ENCODE results near the gene TBPL2. TPM values are rescaled to one million over a fixed set of nuclear protein-coding genes. Genes with fewer than 3 reads are reported as not detected.
"Not testable (repeated sequence)": the region's sequence is repeated elsewhere in the genome, so short reads cannot be mapped to it uniquely, and the experiment has no call there.

Gene TBPL2
- total RNA-seq (2014; rRNA removed; shearing (Covaris generic); ENCODE audit: low replicate concordance) = not detected in 2 replicates

DNA sequence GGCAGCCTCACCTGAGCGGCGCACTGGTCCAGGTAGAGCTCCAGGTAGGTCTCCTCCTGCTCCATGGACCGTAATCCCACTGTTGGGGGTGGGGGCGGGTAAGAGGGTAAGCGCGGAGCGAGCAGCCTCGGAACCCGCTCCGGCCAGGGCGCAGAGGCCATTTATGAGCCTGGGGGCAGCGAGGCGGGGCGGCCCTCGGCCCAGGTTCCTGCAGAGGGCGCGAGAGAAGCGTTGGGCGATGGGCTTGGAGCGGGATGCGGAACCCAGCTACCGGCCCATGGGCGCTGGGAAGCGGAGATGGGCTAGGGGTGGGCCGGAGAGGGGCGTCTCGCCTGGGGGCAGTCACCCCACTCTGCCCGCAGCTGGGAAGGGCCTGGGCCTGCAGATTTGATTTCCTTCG, at the start of gene TBPL2:
Gene TBPL2 (minus strand): TSS at position 232 of the 400 bp plus-strand sequence. CDS start 167 bp downstream, at position 65.
- in situ Hi-C loops (cut with HindIII; ENCODE audit: low pct_unique_long_range_greater_than_20kb, low sequenced_read_pairs) = no loop called here
- DNase-seq (ENCODE audit: low read depth) = no peak

DNA sequence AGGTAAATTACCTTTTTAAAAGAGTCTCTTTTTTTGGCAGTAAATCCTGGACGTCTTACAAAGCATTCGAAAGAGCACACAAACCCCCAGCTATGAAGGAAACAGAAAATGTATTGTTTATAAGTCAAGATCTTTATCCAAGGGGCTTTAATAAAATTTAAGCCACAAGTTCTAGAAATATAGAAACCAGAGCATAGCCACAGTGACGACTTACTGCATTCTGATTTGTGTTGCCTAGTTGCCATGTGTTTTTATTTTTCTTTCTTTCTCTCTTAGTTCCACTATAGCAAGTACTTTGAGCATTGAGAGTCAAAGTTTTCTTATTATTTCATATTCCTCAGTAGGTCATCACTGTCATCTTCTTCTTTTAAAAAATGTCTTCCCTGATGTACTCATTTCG, 47.8 kb upstream of the TBPL2 start:
- in situ Hi-C loops (cut with HindIII; ENCODE audit: low pct_unique_long_range_greater_than_20kb, low sequenced_read_pairs) = no loop called here

DNA sequence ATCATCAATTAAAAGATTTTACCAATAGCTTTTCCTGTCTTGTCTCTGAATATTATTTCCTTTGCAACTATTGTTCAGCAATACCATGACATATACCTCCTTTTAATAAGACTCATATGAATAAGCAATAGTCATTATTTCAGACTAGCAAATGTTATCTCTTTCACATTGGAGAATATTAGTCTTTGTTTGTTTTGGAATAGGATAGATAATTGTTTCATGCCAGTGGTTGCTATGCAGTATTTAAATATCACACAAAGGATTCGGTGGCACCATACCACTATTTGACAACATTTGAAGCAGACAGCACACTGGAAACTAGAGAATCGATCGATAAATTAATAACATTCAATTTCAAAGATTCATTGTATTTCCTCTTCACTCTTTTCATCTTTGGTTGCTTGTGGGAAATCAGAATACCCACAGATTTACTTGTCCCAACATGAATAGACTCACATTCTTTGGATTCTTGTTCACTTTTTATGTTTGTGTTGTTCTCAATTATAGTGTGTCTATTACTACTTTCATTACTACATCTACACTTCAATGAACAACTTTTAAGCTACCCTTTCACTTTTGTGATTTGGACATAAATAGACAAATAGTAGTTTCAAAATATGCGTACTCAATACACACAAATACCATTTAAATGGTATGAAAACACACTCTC, 42.7 kb upstream of the TBPL2 start:
- no peak for DNase-seq (ENCODE audit: low read depth)
- in situ Hi-C loops (cut with HindIII; ENCODE audit: low pct_unique_long_range_greater_than_20kb, low sequenced_read_pairs) = no loop called here

More for the DNA sequence above, 47.8 kb upstream of the TBPL2 start:
- DNase-seq (ENCODE audit: low read depth) = no peak

DNA sequence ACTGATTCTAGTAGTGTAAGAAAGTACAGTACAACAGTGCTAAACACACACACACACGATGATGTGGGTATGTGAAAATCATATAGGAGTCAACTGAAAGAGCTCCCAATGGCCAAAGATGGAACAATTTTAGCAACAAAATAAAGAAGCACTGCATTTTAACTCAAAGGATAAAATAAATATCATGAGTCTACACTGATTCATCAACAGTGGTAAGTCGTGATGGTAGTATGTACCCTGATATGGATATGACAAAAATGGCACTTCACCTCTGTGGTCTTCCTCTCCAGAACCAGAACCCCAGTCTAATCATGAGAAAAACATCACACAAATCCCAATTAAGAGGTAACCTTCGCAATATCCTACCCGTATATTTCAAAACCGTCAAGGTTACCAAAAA, 41.4 kb upstream of the TBPL2 start:
- in situ Hi-C loops (cut with HindIII; ENCODE audit: low pct_unique_long_range_greater_than_20kb, low sequenced_read_pairs) = no loop called here
- no peak for DNase-seq (ENCODE audit: low read depth)

DNA sequence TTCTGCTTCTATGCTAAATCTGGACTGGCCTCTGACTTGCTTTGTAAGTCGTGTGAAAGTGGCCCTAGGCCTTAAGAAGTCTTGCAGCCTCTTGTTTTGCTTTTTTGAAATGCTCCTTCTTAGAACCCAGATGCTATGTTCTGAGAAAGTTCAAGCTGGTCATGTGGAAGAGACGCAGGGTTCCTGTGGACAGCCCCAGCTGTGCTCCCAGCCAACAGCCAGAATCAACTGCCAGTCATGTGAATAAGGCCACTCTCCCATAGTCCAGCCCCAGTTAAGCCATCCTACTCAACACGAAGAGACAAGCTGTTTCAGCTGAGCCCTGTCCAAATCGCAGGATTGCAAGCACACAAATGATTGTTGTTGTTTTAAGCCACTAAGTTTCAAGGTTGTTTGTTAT, 37.3 kb upstream of the TBPL2 start:
- in situ Hi-C loops (cut with HindIII; ENCODE audit: low pct_unique_long_range_greater_than_20kb, low sequenced_read_pairs) = no loop called here
- DNase-seq (ENCODE audit: low read depth) = no peak

DNA sequence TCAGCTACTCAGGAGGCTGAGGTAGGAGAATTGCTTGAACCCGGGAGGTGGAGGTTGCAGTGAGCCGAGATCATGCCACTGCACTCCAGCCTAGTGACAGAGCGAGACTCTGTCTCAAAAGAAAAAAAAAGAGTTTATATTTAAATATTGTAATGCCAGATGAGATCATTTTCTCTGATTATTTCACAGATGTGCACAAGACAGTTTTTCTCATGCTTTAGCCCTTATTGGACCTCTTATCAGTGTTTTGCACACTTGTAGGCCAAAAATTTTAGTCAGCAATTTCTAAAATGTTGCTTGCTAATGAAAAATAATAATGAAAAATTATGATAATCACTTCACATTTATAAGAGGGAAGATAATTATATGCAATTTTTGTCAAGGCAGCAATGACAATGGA, 36.0 kb upstream of the TBPL2 start:
- in situ Hi-C loops (cut with HindIII; ENCODE audit: low pct_unique_long_range_greater_than_20kb, low sequenced_read_pairs); DNase-seq (ENCODE audit: low read depth): not testable (repeated sequence)

DNA sequence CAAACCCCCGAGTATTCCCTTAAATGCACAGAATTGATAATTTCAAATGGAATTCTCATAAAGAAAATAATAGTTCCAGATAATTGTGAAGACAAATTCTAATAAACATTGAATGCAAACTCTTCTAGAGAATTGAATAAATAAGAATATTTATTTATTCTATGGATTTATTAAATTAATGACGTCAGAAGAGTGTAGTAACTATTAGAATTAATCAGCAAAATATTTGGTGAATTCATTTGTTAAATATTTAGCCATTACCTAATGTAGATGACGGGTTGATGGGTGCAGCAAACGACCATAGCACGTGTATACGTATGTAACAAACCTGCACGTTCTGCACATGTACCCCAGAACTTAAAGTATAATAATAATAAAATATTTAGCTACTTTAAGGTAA, 33.4 kb upstream of the TBPL2 start:
- in situ Hi-C loops (cut with HindIII; ENCODE audit: low pct_unique_long_range_greater_than_20kb, low sequenced_read_pairs) = no loop called here
- DNase-seq (ENCODE audit: low read depth) = no peak

DNA sequence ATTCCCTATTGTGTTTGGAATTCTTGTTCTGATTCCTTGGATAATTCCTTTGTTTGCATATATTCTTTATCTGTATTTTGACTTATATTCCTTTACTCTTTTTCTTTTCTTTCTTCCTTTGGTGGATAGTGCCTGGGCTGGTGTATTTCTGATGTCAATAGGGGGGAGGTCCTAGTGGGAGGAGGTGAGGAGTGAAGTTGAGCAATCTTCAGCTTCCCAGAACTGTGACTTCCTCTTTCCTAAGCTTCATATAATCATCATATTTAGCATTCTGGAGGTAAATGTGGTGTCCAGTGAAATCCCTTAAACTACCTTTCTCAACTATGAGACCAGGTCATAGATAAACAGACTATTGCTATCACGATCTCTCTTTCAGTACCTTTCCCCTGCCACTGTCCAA, 29.6 kb upstream of the TBPL2 start:
- in situ Hi-C loops (cut with HindIII; ENCODE audit: low pct_unique_long_range_greater_than_20kb, low sequenced_read_pairs) = no loop called here
- DNase-seq (ENCODE audit: low read depth) = no peak

DNA sequence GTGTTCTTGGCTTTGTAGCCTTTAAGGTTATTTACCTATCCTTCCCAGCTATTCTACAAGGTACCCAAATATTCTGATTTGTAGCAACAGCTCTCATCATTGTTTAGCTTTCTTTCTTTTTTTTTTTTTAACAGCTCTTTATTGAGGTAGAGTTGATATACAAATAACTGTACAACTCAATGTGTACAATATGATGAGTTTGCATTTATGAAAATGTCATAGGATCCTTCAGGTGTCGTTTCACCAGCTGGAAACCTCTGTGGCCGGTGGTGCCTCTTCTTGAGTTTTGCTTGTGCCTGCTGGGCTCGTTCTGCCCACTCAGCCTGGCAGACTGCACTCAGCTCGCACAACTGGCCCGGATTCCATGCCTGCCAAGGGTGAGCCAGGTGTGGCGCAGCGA, 26.9 kb upstream of the TBPL2 start:
- in situ Hi-C loops (cut with HindIII; ENCODE audit: low pct_unique_long_range_greater_than_20kb, low sequenced_read_pairs) = no loop called here
- DNase-seq (ENCODE audit: low read depth) = no peak

DNA sequence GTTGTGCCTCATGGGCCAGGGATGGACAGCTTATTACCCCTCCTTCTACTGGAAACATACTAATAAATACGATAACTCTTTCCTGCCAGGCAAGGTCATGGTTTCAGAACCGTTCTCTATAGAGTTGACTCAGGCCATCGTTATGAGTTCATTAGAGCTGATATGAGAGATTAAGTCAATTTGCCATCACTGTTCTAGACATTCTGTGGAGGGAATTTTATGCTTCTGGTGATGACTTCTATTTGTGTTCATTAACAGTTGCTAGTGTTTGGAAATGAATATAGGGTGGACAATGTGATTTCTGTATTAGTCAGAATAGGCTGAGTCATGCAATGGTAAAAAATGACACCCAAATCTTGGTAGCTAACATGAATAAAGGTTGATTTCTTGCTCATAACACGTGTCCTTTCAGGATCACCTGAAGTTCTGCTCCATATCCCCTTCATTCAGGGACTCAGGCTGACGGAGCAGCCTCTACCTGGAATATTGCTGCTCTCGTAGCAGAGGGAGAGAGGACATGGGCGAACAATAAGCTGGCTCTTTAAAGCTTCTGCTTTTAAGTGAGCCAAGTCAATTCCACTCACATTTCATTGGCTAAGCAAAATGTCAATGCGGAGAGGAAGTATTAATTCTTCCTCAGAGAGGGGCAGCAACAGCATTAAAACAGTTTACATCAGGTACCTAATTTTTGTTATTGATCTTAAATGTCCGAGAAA, 18.5 kb upstream of the TBPL2 start:
- peak; percentile 76 for DNase-seq (ENCODE audit: low read depth)
- in situ Hi-C loops (cut with HindIII; ENCODE audit: low pct_unique_long_range_greater_than_20kb, low sequenced_read_pairs) = no loop called here

DNA sequence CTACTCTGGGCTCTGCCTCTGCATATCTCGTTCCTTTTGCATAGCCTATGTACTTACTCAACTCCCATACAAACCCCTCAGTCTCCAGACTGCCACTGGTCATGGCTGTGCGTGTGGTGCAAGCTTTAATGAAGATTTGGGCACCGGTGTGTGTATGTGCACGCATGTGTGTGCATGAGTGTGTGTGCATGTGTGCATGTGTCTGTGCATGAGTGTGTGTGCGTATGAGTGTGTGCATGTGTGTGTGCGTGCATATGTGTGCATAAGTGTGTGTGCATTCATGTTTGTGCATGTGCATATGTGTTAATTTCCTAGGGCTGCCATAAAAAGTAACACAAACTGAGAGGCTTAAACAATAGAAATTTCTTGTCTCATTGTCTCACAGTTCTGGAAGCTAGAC, 17.1 kb upstream of the TBPL2 start:
- in situ Hi-C loops (cut with HindIII; ENCODE audit: low pct_unique_long_range_greater_than_20kb, low sequenced_read_pairs) = no loop called here
- DNase-seq (ENCODE audit: low read depth) = no peak

DNA sequence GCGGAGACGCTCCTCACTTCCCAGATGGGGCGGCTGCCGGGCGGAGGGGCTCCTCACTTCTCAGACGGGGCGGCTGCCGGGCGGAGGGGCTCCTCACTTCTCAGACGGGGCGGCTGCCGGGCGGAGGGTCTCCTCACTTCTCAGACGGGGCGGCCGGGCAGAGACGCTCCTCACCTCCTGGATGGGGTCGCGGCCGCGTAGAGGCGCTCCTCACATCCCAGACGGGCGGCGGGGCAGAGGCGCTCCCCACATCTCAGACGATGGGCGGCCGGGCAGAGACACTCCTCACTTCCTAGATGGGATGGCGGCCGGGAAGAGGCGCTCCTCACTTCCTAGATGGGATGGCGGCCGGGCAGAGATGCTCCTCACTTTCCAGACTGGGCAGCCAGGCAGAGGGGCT, 16.0 kb upstream of the TBPL2 start:
- DNase-seq (ENCODE audit: low read depth); in situ Hi-C loops (cut with HindIII; ENCODE audit: low pct_unique_long_range_greater_than_20kb, low sequenced_read_pairs): not testable (repeated sequence)

DNA sequence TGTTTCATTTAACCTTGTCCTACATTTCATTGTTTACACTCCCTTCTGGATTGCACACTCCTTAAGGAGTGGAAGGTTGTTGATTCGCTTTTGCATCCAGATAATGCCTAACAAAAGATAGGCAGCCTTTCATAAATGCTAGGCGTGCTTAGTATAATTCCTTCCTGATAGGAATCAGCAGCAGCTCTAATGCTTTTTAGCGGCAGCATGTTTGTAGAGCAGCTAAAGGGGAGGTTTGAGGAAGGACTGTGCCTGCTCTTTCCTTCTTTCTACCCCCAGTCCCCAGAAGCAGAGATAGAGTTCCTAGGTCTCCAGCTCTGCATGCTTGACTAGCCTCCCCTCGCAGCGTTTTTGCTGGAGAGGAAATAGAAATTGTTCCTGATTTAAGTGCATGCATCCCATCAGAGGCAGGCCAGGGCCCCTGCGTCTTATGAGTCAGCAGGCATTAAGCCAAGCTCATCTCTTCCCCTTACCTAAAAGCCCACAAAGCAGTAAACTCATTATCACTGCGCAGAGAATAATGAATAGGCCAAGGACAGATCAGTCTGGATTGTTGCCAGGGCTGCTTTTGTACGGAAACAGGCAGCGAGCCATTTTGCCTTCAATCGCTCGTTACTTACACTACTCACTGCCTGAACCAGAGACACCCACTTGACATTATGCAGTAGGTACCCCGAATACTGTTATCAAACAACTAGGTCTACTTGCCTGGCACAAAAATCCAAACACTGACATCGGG, 14.0 kb upstream of the TBPL2 start:
- in situ Hi-C loops (cut with HindIII; ENCODE audit: low pct_unique_long_range_greater_than_20kb, low sequenced_read_pairs) = no loop called here
- peak; percentile 97 for DNase-seq (ENCODE audit: low read depth)

DNA sequence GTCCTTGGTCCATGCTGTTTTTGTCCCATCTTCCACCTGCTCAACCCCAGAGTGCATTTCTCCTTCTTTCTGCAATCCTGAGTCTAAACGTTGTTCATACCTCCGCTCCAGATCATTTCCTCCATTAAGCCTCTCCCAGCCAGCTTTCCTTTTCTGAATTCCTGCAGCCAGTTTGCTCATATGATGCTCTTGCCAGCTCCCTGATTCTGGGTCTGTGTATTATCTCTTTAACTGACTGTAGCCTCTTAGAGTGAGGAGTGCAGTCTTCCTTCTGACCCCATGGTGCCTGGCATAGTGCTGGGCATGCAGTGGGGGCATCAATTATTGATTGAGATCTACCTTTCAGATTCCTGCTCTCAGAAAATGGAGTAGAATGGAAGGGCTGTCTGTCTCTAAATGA, 11.5 kb upstream of the TBPL2 start:
- in situ Hi-C loops (cut with HindIII; ENCODE audit: low pct_unique_long_range_greater_than_20kb, low sequenced_read_pairs) = no loop called here
- DNase-seq (ENCODE audit: low read depth) = no peak

DNA sequence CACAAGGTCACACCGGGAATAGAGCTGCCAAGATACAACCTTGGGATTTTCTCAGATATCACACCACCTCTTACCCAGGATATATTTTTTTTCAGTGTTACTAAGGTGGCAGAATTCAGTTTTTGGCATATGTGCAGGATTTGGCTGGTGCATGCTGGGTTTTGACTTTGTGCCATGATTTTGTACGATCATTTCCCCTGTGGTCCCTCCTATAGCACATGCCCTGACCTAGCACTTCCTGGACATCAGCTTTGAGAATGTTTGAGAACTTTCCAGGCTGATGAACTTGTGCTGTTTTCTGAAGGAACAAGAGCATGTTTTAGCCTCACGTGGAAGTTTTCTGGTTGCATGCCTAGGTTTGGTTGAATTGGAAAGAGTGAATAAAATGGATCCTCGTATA, 11.0 kb upstream of the TBPL2 start:
- no peak for DNase-seq (ENCODE audit: low read depth)
- in situ Hi-C loops (cut with HindIII; ENCODE audit: low pct_unique_long_range_greater_than_20kb, low sequenced_read_pairs) = no loop called here

DNA sequence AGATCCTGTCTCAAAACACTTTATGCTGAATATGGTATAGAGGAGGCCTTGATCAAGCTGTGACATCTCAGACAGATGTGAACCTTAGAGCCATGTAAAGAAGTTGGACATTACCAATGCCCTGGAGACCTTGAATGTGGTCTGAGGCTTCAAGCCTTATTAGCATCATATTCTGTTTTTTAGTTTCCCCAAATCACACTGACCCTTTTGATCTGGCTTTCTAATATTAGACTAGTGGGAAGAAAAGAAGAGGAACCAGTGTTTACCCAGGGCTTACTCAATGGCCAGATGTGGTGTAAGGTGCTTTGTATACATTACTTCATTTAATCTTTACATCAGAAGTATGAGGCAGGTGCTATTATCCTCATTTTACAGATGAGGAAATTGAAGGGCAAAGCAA, 10.6 kb upstream of the TBPL2 start:
- in situ Hi-C loops (cut with HindIII; ENCODE audit: low pct_unique_long_range_greater_than_20kb, low sequenced_read_pairs) = no loop called here
- no peak for DNase-seq (ENCODE audit: low read depth)

DNA sequence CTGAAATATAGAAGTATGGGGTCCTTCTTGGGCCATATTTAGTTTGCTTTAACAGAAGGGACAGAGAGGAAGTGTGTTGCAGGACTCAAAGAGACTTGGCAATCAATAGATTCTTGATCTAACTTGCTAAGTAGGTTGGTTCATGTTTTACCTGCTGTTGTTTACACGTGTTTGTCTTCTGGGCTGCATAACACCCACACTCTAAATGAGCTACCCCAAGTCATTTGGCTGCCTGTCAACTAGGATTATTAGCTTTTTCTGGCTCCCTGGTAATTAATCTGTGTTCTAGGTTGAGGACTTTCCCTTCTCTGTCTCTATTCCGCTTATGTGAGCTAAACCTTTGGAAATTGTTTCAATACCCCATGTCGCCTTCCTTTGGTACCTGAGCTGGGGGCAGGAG, 10.1 kb upstream of the TBPL2 start:
- in situ Hi-C loops (cut with HindIII; ENCODE audit: low pct_unique_long_range_greater_than_20kb, low sequenced_read_pairs) = no loop called here
- no peak for DNase-seq (ENCODE audit: low read depth)

DNA sequence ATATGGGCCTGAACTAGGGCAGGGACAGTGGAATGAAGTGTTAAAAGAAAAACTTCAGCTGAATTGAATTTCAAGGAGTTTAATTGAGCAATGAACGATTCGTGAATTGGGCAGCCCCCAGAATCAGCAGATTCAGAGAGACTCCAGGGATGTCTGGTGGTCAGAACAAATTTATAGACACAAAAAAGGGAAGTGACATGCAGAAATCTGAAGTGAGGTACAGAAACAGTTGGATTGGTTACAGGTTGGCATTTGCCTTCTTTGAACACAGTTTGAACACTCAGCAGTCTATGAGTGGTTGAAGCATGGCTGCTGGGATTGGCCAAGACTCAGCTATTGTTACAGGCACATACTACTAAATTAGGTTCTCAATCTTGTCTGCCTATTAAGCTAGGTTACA, 9.7 kb upstream of the TBPL2 start:
- in situ Hi-C loops (cut with HindIII; ENCODE audit: low pct_unique_long_range_greater_than_20kb, low sequenced_read_pairs) = no loop called here

DNA sequence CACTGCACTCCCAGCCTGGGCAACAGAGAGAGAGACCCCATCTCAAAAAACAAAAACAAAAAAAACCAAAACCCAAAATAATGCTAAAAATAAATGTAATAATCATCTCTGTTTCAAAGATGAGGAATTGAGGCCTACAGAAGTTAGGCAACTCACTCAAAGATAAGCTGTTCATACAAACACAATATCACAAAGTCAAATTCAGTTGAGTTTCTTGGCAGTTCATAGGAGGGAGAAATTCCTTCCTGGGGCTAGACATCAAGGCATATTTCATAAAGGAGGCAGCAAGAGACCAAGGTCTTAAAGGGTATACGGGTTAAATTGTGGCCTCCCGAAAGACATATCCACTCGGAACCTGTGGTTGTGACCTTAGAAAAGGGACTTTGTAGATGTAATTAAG, 8.7 kb upstream of the TBPL2 start:
- DNase-seq (ENCODE audit: low read depth) = no peak
- in situ Hi-C loops (cut with HindIII; ENCODE audit: low pct_unique_long_range_greater_than_20kb, low sequenced_read_pairs) = no loop called here

More for the DNA sequence above, 9.7 kb upstream of the TBPL2 start:
- DNase-seq (ENCODE audit: low read depth) = no peak

Data from Caki2 (cell line).